GM19328 (cell line): ENCODE results near the gene TBL1XR1.
"Not testable (repeated sequence)": the region's sequence is repeated elsewhere in the genome, so short reads cannot be mapped to it uniquely, and the experiment has no call there.

ENCODE experiments used
- ATAC-seq: cut with Tn5 transposase; IDR thresholded peaks from one replicate; pipeline ENCODE4 v1.9.1; 2021; ENCODE audit warnings: mild to moderate bottlenecking, moderate library complexity; ENCODE audit not compliant: unreplicated experiment

Gene TBL1XR1

GRCh38 chr3:177184602-177185001 lies 12.7 kb downstream of the TBL1XR1 start:
- ATAC-seq: peak; percentile 63

- ATAC-seq: no peak
Observed at GRCh38 chr3:177182352-177182751, 14.9 kb downstream of the TBL1XR1 start.

- ATAC-seq: no peak
Observed at GRCh38 chr3:177181418-177181817, 15.9 kb downstream of the TBL1XR1 start.

GRCh38 chr3:177180506-177180905 lies 16.8 kb downstream of the TBL1XR1 start:
- ATAC-seq: no peak

GRCh38 chr3:177179281-177180067 lies 17.8 kb downstream of the TBL1XR1 start:
- ATAC-seq: no peak

GRCh38 chr3:177177749-177178221 lies 19.5 kb downstream of the TBL1XR1 start:
- ATAC-seq: no peak

- ATAC-seq: no peak
Observed at GRCh38 chr3:177174607-177175170, 22.6 kb downstream of the TBL1XR1 start.

GRCh38 chr3:177169936-177170722 lies 27.2 kb downstream of the TBL1XR1 start:
- no peak for ATAC-seq

- no peak for ATAC-seq
Observed at GRCh38 chr3:177168431-177168830, 28.9 kb downstream of the TBL1XR1 start.

GRCh38 chr3:177162742-177163141 lies 34.5 kb downstream of the TBL1XR1 start:
- ATAC-seq: no peak

- ATAC-seq: not testable (repeated sequence)
Observed at GRCh38 chr3:177161603-177162002, 35.7 kb downstream of the TBL1XR1 start.

- ATAC-seq: no peak
Observed at GRCh38 chr3:177158461-177158860, 38.8 kb downstream of the TBL1XR1 start.

GRCh38 chr3:177157492-177157891 lies 39.8 kb downstream of the TBL1XR1 start:
- ATAC-seq: no peak

- no peak for ATAC-seq
Observed at GRCh38 chr3:177154733-177155132, 42.5 kb downstream of the TBL1XR1 start.

- ATAC-seq: peak; percentile 76
Observed at GRCh38 chr3:177150970-177151627, 46.2 kb downstream of the TBL1XR1 start.

GRCh38 chr3:177150218-177150916 lies 46.9 kb downstream of the TBL1XR1 start:
- ATAC-seq: no peak

GRCh38 chr3:177149106-177149505 lies 48.2 kb downstream of the TBL1XR1 start:
- no peak for ATAC-seq

GRCh38 chr3:177147790-177148189 lies 49.5 kb downstream of the TBL1XR1 start:
- ATAC-seq: no peak

GRCh38 chr3:177146646-177147045 lies 50.6 kb downstream of the TBL1XR1 start:
- ATAC-seq: no peak

- no peak for ATAC-seq
Observed at GRCh38 chr3:177145954-177146353, 51.3 kb downstream of the TBL1XR1 start.
